Esophagus (tissue), 2 donors: ENCODE data around the gene KCTD5. TPM values are rescaled to one million over a fixed set of nuclear protein-coding genes. Genes with fewer than 3 reads are reported as not detected.

Experiments
- H3K27ac ChIP-seq, 2 donors: one replicate each; pipeline ENCODE4 v1.5.1; 2013; ENCODE audit warnings: low read depth in 2 of 2, mild to moderate bottlenecking in 2 of 2, inconsistent platforms in 1 of 2, low read length in 1 of 2, moderate library complexity in 1 of 2
- H3K27me3 ChIP-seq, 2 donors: one replicate each; pipeline ENCODE4 v1.6.1; 2013; ENCODE audit warnings: low read length in 2 of 2, control low read depth in 1 of 2, mild to moderate bottlenecking in 1 of 2; ENCODE audit not compliant: insufficient read depth in 2 of 2, control insufficient read depth in 1 of 2
- H3K36me3 ChIP-seq, 2 donors: one replicate each; pipeline ENCODE4 v1.6.1; 2013; ENCODE audit warnings: low read length in 1 of 2; ENCODE audit not compliant: control insufficient read depth in 2 of 2, insufficient read depth in 2 of 2
- H3K4me1 ChIP-seq, 2 donors: one replicate each; pipeline ENCODE4 v1.6.1; 2013; ENCODE audit warnings: low read length in 1 of 2; ENCODE audit not compliant: control insufficient read depth in 2 of 2, insufficient read depth in 2 of 2
- H3K4me3 ChIP-seq, 2 donors: one replicate each; pipeline ENCODE4 v1.5.1; 2013; ENCODE audit warnings: low read length in 2 of 2, mild to moderate bottlenecking in 2 of 2, low read depth in 1 of 2, moderate library complexity in 1 of 2
- H3K9me3 ChIP-seq, 2 donors: one replicate each; pipeline ENCODE4 v1.6.1; 2013; ENCODE audit warnings: mild to moderate bottlenecking in 2 of 2, low read depth in 1 of 2, low read length in 1 of 2, moderate library complexity in 1 of 2; ENCODE audit not compliant: control insufficient read depth in 2 of 2, insufficient read depth in 1 of 2
- WGBS, 2 donors: extraction: QIAGEN DNeasy Blood & Tissue Kit; methylation state at CpG; one replicate each; pipeline ENCODE4 v1.1.7; 2013; 5-methylcytosine and 5-hydroxymethylcytosine counted together
- polyA plus RNA-seq, 2 donors: library from polyadenylated mRNA; stranded (reverse); fragments of 200-250 nt; gene quantifications; one replicate each; pipeline ENCODE4 v1.2.3, GENCODE V29; 2013
- donor health status: healthy with polysubstance abuse.
- donor health status: Bipolar disorder and iron deficiency.

The KCTD5 gene
- polyA plus RNA-seq, 2 donors: 23.1 to 25.4 TPM

DNA sequence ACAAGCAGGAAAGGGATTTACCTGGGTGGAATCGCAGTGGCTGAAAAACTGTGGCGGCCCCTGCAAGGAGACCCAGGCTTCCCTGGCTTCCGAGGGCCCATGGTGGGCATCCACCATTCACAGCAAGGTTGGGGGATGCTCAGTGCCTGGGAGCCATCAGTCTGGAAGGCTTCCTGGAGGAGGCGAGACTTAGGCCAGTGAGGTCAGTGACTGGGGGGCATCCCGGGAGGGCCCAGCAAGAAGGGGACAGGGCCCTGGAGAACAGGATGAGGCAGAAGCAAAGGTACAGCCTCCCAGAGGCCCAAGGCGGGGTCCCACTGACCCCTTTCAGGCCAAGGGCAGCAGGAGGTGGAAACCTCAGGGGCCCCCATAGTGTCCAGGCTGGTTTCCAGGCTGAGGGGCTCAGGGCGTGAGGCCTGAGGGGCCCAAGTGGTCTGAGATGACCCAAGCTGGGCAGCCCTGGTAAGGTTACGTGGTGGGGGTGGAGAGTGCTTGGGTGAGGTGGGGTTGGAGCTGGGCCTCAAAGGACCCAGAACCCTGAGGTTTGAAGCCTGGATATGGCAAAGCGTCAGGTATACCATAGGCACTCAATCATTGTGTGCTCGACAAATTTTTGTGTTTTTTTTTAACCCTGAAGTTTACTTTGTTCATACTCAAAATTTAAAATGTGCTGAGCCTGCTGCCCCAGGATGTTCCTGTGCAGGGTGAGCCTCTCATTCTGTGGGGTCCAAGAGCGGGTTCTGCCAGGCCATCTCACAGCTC is 54.3 kb downstream of the KCTD5 start:
- H3K4me1 ChIP-seq: peaks cover 0 to 4% of the 10 kb centered on the region in 2 donors
- H3K9me3 ChIP-seq: no peaks in the 10 kb centered on the region
- no peak overlapping the region for H3K4me3 ChIP-seq
- H3K36me3 ChIP-seq: no peaks in the 10 kb centered on the region
- H3K27ac ChIP-seq: no peak overlapping the region
- no peaks in the 10 kb centered on the region for H3K27me3 ChIP-seq
- WGBS, 2 donors: 92 to 93% methylated on average over 11 of the region's 11 CpGs

DNA sequence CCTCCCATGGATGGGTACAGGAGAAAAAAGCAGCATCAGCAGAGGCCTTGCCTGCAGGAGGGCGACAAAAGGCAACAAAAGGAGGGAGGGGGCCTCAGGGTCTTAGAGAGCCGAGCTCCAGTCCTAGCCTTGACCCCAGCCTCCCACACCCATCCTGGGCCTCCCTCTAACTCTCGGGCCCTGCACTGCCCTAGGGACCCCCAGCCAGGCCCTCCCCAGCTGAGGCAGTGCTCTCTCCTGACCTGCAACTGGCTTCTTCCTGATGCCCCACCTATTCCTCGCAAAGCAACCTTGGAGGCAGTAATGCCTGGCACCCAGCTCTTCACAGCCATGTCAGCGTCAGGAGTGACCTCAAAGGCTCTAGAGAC is 54.9 kb downstream of the KCTD5 start:
- 80 to 86% methylated on average over 5 of the region's 5 CpGs for WGBS, 2 donors
- H3K27ac ChIP-seq: no peak overlapping the region
- H3K4me1 ChIP-seq: peaks cover 0 to 4% of the 10 kb centered on the region in 2 donors
- no peak overlapping the region for H3K4me3 ChIP-seq
- H3K9me3 ChIP-seq: no peaks in the 10 kb centered on the region
- no peaks in the 10 kb centered on the region for H3K36me3 ChIP-seq
- no peaks in the 10 kb centered on the region for H3K27me3 ChIP-seq

DNA sequence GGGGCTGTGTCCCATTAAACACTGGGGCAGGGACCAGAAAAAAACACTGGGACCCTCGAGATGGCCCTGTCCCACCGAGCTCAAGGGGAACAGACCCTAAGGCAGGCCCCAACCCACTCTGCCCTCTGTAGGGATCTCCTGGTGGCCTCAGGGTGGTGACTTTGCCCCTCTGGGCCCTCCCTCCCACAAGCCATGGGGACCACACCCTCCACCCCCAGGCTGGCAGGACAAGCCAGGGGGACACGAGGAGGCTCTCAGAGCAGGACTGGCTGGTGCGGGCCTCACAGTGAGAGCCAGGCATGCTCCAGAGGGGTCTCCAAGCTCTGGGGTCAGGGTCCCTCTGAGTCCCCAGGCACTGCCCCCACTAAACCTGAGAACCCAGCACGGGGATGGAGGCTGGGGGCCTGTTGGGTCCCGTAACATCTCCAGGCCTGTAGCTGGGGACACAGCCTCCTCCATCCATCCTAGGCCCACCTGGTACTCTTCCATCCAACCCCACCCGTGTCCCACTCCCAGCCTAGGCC is 55.6 kb downstream of the KCTD5 start:
- H3K4me1 ChIP-seq: peaks cover 0 to 4% of the 10 kb centered on the region in 2 donors
- H3K27me3 ChIP-seq: no peaks in the 10 kb centered on the region
- no peaks in the 10 kb centered on the region for H3K9me3 ChIP-seq
- no peak overlapping the region for H3K4me3 ChIP-seq
- 70 to 83% methylated on average over 7 of the region's 7 CpGs for whole genome bisulfite sequencing, 2 donors
- H3K27ac ChIP-seq: no peak overlapping the region
- H3K36me3 ChIP-seq: no peaks in the 10 kb centered on the region

- Histone ChIP-seq H3K36me3 (no peaks in the 10 kb centered on the region), H3K4me3 (no peak overlapping the region), H3K9me3 (no peaks in the 10 kb centered on the region), H3K27ac (no peak overlapping the region), H3K27me3 (no peaks in the 10 kb centered on the region), H3K4me1 (peaks cover 0 to 4% of the 10 kb centered on the region in 2 donors)
- 72% methylated on average over 5 of the region's 5 CpGs for WGBS, 2 donors
Measured at GRCh38 chr16:2738615-2739014, 56.3 kb downstream of the KCTD5 start.

- no peak overlapping the region for H3K4me3 ChIP-seq
- WGBS, 2 donors: 53 to 71% methylated on average over 8 of the region's 8 CpGs
- H3K9me3 ChIP-seq: no peaks in the 10 kb centered on the region
- H3K4me1 ChIP-seq: peaks cover 0 to 4% of the 10 kb centered on the region in 2 donors
- no peak overlapping the region for H3K27ac ChIP-seq
- no peaks in the 10 kb centered on the region for H3K27me3 ChIP-seq
- H3K36me3 ChIP-seq: no peaks in the 10 kb centered on the region
Measured at GRCh38 chr16:2739625-2740430, 57.5 kb downstream of the KCTD5 start.

DNA sequence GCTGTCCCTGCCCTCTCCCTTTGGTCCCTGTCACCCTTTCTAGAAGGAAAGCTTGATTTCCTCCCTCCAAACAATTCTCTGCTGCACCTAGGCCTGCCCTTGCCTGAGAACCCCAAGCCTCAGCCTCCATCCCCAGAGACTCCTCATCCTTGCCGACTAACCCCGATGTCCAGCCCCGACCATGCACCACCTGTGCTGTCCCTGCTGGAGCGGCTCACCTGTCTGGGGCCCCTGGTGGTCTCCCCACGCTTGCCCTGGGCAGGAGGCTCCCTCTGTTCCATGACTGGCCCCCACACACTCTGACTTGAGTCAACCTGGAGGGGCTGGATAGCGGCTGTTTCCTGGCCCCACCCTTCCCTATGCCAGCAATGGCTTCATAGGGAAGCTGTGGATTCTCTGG is 58.2 kb downstream of the KCTD5 start:
- Histone ChIP-seq H3K27ac (no peak overlapping the region), H3K36me3 (no peaks in the 10 kb centered on the region), H3K9me3 (no peaks in the 10 kb centered on the region), H3K27me3 (no peaks in the 10 kb centered on the region), H3K4me3 (no peak overlapping the region), H3K4me1 (peaks cover 0 to 4% of the 10 kb centered on the region in 2 donors)
- WGBS, 2 donors: 84 to 90% methylated on average over 6 of the region's 6 CpGs

DNA sequence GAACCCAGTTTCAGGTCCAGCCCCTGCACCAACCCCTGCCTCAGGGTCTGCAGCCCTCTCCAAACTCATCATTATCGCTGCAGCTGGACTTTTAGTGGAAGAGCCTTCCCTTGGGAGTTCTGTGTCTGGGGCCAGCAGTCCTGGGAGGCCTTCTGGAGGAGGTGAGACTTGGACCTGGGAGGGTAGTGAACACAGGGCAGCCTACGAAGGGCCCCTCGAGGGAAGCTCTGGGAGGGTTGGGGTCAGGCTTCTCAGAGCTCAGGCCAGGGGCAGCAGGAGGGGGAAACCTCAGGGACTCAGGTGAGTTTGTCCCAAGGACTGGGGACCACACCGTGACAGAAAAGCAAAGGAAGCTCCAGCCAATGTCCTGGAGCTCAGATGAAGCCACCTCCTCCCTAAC is 58.8 kb downstream of the KCTD5 start:
- 92 to 94% methylated on average over 4 of the region's 4 CpGs for WGBS, 2 donors
- H3K36me3 ChIP-seq: no peaks in the 10 kb centered on the region
- no peaks in the 10 kb centered on the region for H3K27me3 ChIP-seq
- no peaks in the 10 kb centered on the region for H3K9me3 ChIP-seq
- no peak overlapping the region for H3K4me3 ChIP-seq
- no peak overlapping the region for H3K27ac ChIP-seq
- peaks cover 0 to 4% of the 10 kb centered on the region in 2 donors for H3K4me1 ChIP-seq

GRCh38 chr16:2742323-2743006 is 60.1 kb downstream of the KCTD5 start:
- H3K9me3 ChIP-seq: no peaks in the 10 kb centered on the region
- WGBS, 2 donors: 90 to 95% methylated on average over 12 of the region's 12 CpGs
- H3K27me3 ChIP-seq: no peaks in the 10 kb centered on the region
- no peak overlapping the region for H3K27ac ChIP-seq
- H3K4me1 ChIP-seq: peaks cover 0 to 4% of the 10 kb centered on the region in 2 donors
- H3K4me3 ChIP-seq: no peak overlapping the region
- H3K36me3 ChIP-seq: no peaks in the 10 kb centered on the region

DNA sequence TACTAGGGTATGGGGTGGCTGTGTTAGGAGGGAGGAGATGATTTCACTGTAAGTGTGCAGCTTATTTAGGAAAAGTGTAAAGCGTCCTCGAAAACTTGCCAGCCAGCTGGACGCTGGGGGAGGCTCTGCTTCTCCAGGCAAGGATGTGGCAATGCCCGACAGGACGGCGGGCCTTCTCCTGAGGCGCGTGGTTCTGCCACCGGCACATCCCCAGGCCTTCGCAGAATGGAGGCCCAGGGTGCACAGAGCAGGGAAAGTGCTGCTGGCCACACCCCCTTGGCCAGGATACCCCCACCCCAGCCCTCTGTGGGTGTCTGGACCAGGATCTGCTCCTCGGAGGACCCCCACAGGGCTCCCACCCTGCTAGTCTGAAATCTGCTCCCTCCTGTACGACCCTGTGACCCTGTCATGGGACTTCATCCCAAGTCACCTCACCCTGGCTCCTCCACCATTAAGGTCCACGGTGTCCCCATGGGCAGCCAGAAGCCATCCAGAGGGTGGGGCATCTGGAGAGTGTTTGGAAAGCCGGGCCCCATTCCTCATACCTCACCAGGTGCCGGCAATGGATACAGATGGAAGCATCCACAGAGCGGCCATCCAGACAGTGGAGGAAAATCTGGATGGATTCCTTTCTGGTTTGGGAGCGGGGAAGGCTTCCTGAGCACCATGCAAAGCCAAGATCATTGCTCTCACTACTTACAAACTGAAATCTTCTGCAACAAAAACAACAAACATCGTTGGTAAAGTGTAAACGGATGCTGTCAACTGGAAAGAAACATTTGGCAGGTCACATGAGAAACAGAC is 60.9 kb downstream of the KCTD5 start:
- peaks cover 0 to 4% of the 10 kb centered on the region in 2 donors for H3K4me1 ChIP-seq
- H3K27me3 ChIP-seq: no peaks in the 10 kb centered on the region
- no peaks in the 10 kb centered on the region for H3K36me3 ChIP-seq
- 85 to 87% methylated on average over 19 of the region's 19 CpGs for WGBS, 2 donors
- H3K27ac ChIP-seq: no peak overlapping the region
- no peak overlapping the region for H3K4me3 ChIP-seq
- no peaks in the 10 kb centered on the region for H3K9me3 ChIP-seq
